ENCODE measurements around the gene PRKCA. TPM values are rescaled to one million over a fixed set of nuclear protein-coding genes. Genes with fewer than 3 reads are reported as not detected.
"Not testable (repeated sequence)": the region's sequence is repeated elsewhere in the genome, so short reads cannot be mapped to it uniquely, and the experiment has no call there.

The PRKCA gene
- total and polyA plus RNA-seq, 5 experiments from 2014 or later: 1.3 to 97.3 (median 5.8) TPM

GRCh38 chr17:66331038-66331816, 28.8 kb downstream of the PRKCA start:
- peaks cover 0 to 7% (median 5%) of the 10 kb centered on the region in 3 donors for H3K36me3 Mint-ChIP-seq
- DNase-seq (peak in 9 of 10 donors; percentile 5 to 86 (median 60)), ATAC-seq (peak; percentile 85 to 88)
- H3K4me3 Mint-ChIP-seq: peak overlapping the region; percentile 69 to 89 (median 84)
- no peaks in the 10 kb centered on the region for H3K27me3 Mint-ChIP-seq
- H3K4me1 Mint-ChIP-seq: peaks cover 45 to 80% (median 78%) of the 10 kb centered on the region in 4 donors
- H3K9me3 Mint-ChIP-seq: peaks cover 0 to 10% (median 0%) of the 10 kb centered on the region in 9 donors
- H3K27ac Mint-ChIP-seq: peak overlapping the region; percentile 92 to 99 (median 98)
- POLR2A ChIA-PET: interaction anchor here (0.7 to 3.7 kb wide), 13 partner anchors 8 to 139 kb away, joined by 3 to 46 read pairs (median 5); partner anchors contain the start of gene PRKCA

GRCh38 chr17:66335797-66336196, 33.4 kb downstream of the PRKCA start:
- no peaks in the 10 kb centered on the region for H3K9me3 Mint-ChIP-seq
- no peaks in the 10 kb centered on the region for H3K27me3 Mint-ChIP-seq
- H3K27ac Mint-ChIP-seq: peak overlapping the region in 9 of 10 donors; percentile 44 to 96 (median 67)
- peak overlapping the region in 1 of 10 donors; percentile 32 for H3K4me3 Mint-ChIP-seq
- peaks cover 0 to 4% (median 3%) of the 10 kb centered on the region in 3 donors for H3K36me3 Mint-ChIP-seq
- ATAC-seq (no peak), DNase-seq (no peak)
- H3K4me1 Mint-ChIP-seq: peaks cover 45 to 82% (median 76%) of the 10 kb centered on the region in 4 donors
- POLR2A ChIA-PET: interaction anchor here (1.0 kb wide), 1 partner anchor 58 kb away, joined by 3 read pairs; no protein-coding TSS in a partner anchor

- Mint-ChIP-seq H3K27me3 (no peaks in the 10 kb centered on the region), H3K9me3 (no peaks in the 10 kb centered on the region), H3K4me1 (peaks cover 44 to 85% (median 69%) of the 10 kb centered on the region in 4 donors), H3K36me3 (peaks cover 0 to 4% (median 4%) of the 10 kb centered on the region in 3 donors), H3K4me3 (peak overlapping the region in 3 of 10 donors; percentile 30 to 49 (median 40)), H3K27ac (peak overlapping the region in 9 of 10 donors; percentile 23 to 88 (median 68))
- ATAC-seq (no peak), DNase-seq (no peak)
- POLR2A ChIA-PET: interaction anchor here (0.6 to 0.7 kb wide), 2 partner anchors 158 to 312 kb away, joined by 3 read pairs; no protein-coding TSS in a partner anchor
Observed at GRCh38 chr17:66337268-66337667, 34.9 kb downstream of the PRKCA start.

DNA sequence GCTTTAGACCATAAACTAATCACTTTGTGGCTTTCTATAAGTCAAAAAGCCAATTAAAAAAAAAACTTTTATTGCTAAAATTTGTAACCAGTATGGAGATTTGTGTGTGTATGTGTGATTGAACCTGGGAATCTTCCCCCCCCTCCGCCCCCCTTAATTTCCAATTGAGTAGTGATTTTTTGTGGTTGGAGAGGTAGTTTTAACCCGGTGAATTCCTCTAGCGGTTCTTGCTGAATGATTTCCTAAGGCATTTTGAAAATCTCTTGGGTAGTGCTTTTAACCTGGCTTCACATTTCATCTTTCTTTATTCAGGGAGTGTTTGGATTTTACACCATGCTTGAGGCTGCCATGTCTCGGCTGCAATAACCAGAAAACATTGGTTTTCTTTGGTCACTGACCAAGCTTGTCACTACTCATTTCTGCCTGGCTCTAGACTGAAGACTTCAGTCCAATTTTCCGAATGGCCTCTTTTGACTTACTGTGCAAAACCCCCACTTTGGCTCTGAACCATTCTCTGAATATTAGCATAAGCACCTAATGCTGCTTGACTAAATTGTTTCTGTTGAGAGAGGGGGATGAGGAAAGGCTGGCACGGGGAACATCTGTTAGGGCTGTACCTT, 35.6 kb downstream of the PRKCA start:
- peak overlapping the region in 8 of 10 donors; percentile 49 to 88 (median 72) for H3K27ac Mint-ChIP-seq
- H3K36me3 Mint-ChIP-seq: peaks cover 0 to 4% (median 4%) of the 10 kb centered on the region in 3 donors
- ATAC-seq (no peak), DNase-seq (no peak)
- H3K4me1 Mint-ChIP-seq: peaks cover 44 to 83% (median 70%) of the 10 kb centered on the region in 4 donors
- H3K9me3 Mint-ChIP-seq: no peaks in the 10 kb centered on the region
- H3K4me3 Mint-ChIP-seq: peak overlapping the region in 2 of 10 donors; percentile 9 to 75
- no peaks in the 10 kb centered on the region for H3K27me3 Mint-ChIP-seq
- POLR2A ChIA-PET: interaction anchor here (0.6 kb wide), 1 partner anchor 157 kb away, joined by 3 read pairs; no protein-coding TSS in a partner anchor

DNA sequence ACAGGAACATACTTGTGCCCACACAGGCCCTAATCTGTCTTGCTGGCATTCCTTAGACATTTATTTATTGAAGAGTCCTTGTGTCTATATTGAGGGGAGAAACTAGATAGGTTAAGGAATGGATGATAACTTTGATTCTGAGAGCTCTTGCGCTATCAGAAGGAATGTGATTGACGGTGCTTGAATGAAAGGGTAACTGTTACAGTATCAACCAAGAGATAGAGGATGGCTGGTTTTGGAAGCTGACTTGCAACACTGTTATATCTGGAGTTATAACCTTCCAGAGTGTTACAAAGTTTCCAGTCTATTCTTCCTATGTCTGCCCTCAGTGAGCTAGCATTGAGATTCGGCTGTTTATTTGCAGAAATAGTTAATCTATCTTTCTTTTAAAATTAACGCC, 36.5 kb downstream of the PRKCA start:
- peaks cover 0 to 4% (median 4%) of the 10 kb centered on the region in 3 donors for H3K36me3 Mint-ChIP-seq
- no peak for ATAC-seq
- H3K27me3 Mint-ChIP-seq: no peaks in the 10 kb centered on the region
- H3K4me3 Mint-ChIP-seq: peak overlapping the region in 8 of 10 donors; percentile 15 to 88 (median 78)
- no peak for DNase-seq
- POLR2A ChIA-PET: interaction anchor here (0.7 to 1.8 kb wide), 2 partner anchors 8 to 36 kb away, joined by 3 to 6 read pairs; no protein-coding TSS in a partner anchor
- peaks cover 48 to 83% (median 75%) of the 10 kb centered on the region in 4 donors for H3K4me1 Mint-ChIP-seq
- H3K27ac Mint-ChIP-seq: peak overlapping the region; percentile 12 to 92 (median 79)
- H3K9me3 Mint-ChIP-seq: no peaks in the 10 kb centered on the region

GRCh38 chr17:66339561-66339960, 37.1 kb downstream of the PRKCA start:
- peak; percentile 38 to 47 for ATAC-seq
- Mint-ChIP-seq H3K4me1 (peaks cover 44 to 84% (median 70%) of the 10 kb centered on the region in 4 donors), H3K27ac (peak overlapping the region; percentile 9 to 92 (median 86)), H3K4me3 (peak overlapping the region; percentile 59 to 88 (median 71)), H3K27me3 (no peaks in the 10 kb centered on the region), H3K36me3 (peaks cover 0 to 4% (median 4%) of the 10 kb centered on the region in 3 donors), H3K9me3 (no peaks in the 10 kb centered on the region)
- DNase-seq: no peak
- POLR2A ChIA-PET: interaction anchor here (0.7 to 1.8 kb wide), 3 partner anchors 9 to 37 kb away, joined by 3 to 6 read pairs (median 3); partner anchors contain the start of gene PRKCA

- Mint-ChIP-seq H3K27ac (peak overlapping the region in 8 of 10 donors; percentile 27 to 88 (median 84)), H3K27me3 (no peaks in the 10 kb centered on the region), H3K4me1 (peaks cover 41 to 84% (median 67%) of the 10 kb centered on the region in 4 donors), H3K36me3 (peaks cover 0 to 7% (median 2%) of the 10 kb centered on the region in 3 donors), H3K9me3 (no peaks in the 10 kb centered on the region), H3K4me3 (peak overlapping the region in 4 of 10 donors; percentile 63 to 87 (median 80))
- DNase-seq (no peak), ATAC-seq (no peak)
- POLR2A ChIA-PET: no interaction called here
Observed at GRCh38 chr17:66340720-66341119, 38.3 kb downstream of the PRKCA start.

GRCh38 chr17:66341462-66341861, 39.0 kb downstream of the PRKCA start:
- no peak for ATAC-seq
- H3K27me3 Mint-ChIP-seq: no peaks in the 10 kb centered on the region
- peaks cover 38 to 78% (median 61%) of the 10 kb centered on the region in 4 donors for H3K4me1 Mint-ChIP-seq
- peak overlapping the region in 2 of 10 donors; percentile 8 to 39 for H3K4me3 Mint-ChIP-seq
- DNase-seq: no peak
- H3K9me3 Mint-ChIP-seq: no peaks in the 10 kb centered on the region
- peaks cover 0 to 7% (median 2%) of the 10 kb centered on the region in 3 donors for H3K36me3 Mint-ChIP-seq
- POLR2A ChIA-PET: interaction anchor here (0.6 kb wide), 1 partner anchor 95 kb away, joined by 7 read pairs; no protein-coding TSS in a partner anchor
- H3K27ac Mint-ChIP-seq: peak overlapping the region in 6 of 10 donors; percentile 11 to 87 (median 48)

GRCh38 chr17:66342263-66342662, 39.9 kb downstream of the PRKCA start:
- H3K4me1 Mint-ChIP-seq: peaks cover 34 to 75% (median 59%) of the 10 kb centered on the region in 4 donors
- ATAC-seq, H3K9me3 Mint-ChIP-seq, DNase-seq, H3K36me3 Mint-ChIP-seq, H3K4me3 Mint-ChIP-seq, H3K27me3 Mint-ChIP-seq: not testable (repeated sequence)
- POLR2A ChIA-PET: interaction anchor here (0.6 kb wide), 1 partner anchor 96 kb away, joined by 7 read pairs; no protein-coding TSS in a partner anchor
- peak overlapping the region in 2 of 10 donors; percentile 55 to 87 for H3K27ac Mint-ChIP-seq

DNA sequence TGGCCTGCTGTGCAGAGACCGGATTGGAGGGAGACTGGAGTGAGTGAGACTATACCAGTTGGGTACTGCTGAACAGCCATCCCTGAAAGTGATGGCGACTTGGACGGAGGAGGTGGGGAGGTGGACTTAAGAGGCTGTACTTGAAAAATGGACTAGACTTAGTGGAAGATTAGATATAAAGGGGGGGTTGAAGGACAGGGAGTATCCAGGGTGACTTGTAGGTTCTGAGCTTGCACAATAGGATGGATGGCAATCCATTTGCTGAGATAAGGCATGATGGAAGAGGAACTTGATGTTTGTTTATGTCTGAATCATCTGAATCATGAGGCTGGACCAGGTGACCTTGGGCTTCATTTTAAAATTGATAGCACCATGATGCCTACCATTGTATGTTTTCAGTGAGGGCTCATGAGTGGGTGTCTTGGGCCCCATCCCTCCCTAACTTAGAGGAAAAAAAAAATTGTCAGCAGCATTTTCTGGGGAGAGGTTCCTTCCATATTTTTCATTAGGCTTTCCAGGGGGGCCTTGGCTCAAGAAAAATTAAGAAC, 41.2 kb downstream of the PRKCA start:
- POLR2A ChIA-PET: no interaction called here
- Mint-ChIP-seq H3K36me3 (peaks cover 0 to 4% (median 0%) of the 10 kb centered on the region in 3 donors), H3K4me1 (peaks cover 30 to 77% (median 59%) of the 10 kb centered on the region in 4 donors), H3K27me3 (no peaks in the 10 kb centered on the region), H3K4me3 (peak overlapping the region in 1 of 10 donors; percentile 45), H3K9me3 (no peaks in the 10 kb centered on the region), H3K27ac (peak overlapping the region in 5 of 10 donors; percentile 11 to 53 (median 33))
- ATAC-seq (no peak), DNase-seq (no peak)

- Mint-ChIP-seq H3K4me1 (peaks cover 29 to 77% (median 56%) of the 10 kb centered on the region in 4 donors), H3K27ac (peak overlapping the region in 1 of 10 donors; percentile 51), H3K9me3 (no peaks in the 10 kb centered on the region), H3K4me3 (no peak overlapping the region), H3K36me3 (peaks cover 0 to 4% (median 0%) of the 10 kb centered on the region in 3 donors), H3K27me3 (no peaks in the 10 kb centered on the region)
- POLR2A ChIA-PET: no interaction called here
- ATAC-seq (no peak), DNase-seq (no peak)
Observed at GRCh38 chr17:66344473-66344872, 42.1 kb downstream of the PRKCA start.

DNA sequence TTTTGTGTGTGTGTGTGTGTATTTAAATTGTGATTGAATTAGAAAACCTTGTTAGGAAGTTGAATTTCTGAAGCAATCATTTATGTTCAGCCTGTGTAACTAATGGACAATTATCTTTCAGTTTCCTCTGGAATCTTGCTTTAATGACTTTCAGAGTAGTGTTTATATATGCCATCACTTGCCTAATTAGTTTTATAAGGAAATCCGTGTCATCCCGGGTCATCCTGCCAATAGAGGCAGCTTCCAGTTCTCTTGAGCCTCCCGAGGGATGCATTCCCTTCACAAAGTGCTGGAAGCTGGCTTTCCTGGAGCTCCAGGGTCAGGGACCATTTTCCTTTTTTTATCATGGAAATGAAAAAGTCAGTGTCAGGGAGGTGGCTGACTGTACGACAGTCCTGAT, 42.9 kb downstream of the PRKCA start:
- H3K4me3 Mint-ChIP-seq: peak overlapping the region in 1 of 10 donors; percentile 4
- peaks cover 29 to 77% (median 55%) of the 10 kb centered on the region in 4 donors for H3K4me1 Mint-ChIP-seq
- H3K36me3 Mint-ChIP-seq: peaks cover 0 to 4% (median 3%) of the 10 kb centered on the region in 3 donors
- no peak overlapping the region for H3K27ac Mint-ChIP-seq
- no peak for ATAC-seq
- H3K9me3 Mint-ChIP-seq: no peaks in the 10 kb centered on the region
- no peaks in the 10 kb centered on the region for H3K27me3 Mint-ChIP-seq
- no peak for DNase-seq
- POLR2A ChIA-PET: no interaction called here
